Stimulated activated CD4-positive, alpha-beta T cell treated with anti-CD3 and anti-CD28 coated beads, Interleukin-12 subunit alpha, Interleukin-12 subunit beta, amount 100 ng/mL, for 4 hours (primary cell): ENCODE measurements around the gene SAP30BP.
A peak's percentile ranks its signal among the peaks of the same experiment; 100 is the strongest.

Experiments used
- DNase-seq: peaks from one replicate; pipeline ENCODE4 v3.0.0-alpha.2; 2020

SAP30BP gene

DNA sequence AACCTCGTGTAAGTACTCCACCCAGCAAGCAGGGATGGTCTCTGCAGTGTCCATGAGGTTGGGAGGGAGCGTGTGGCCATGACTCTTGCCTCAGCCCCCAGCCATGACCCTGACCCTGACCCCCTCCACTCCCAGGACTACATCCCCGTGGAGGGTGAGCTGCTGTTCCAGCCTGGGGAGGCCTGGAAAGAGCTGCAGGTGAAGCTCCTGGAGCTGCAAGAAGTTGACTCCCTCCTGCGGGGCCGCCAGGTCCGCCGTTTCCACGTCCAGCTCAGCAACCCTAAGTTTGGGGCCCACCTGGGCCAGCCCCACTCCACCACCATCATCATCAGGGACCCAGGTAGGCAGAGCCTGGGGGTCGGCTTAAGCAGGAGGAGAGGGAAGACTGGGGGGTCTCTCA lies 81.6 kb downstream of the SAP30BP start:
- no peak for DNase-seq

GRCh38 chr17:75749545-75750389 lies 82.6 kb downstream of the SAP30BP start:
- DNase-seq, result peak; percentile 93

GRCh38 chr17:75750661-75751423 lies 83.7 kb downstream of the SAP30BP start:
- no peak for DNase-seq

GRCh38 chr17:75751676-75752404 lies 84.7 kb downstream of the SAP30BP start:
- no peak for DNase-seq

- DNase-seq, result no peak
Observed at GRCh38 chr17:75752405-75752709, 85.2 kb downstream of the SAP30BP start.

GRCh38 chr17:75752802-75753513 lies 85.8 kb downstream of the SAP30BP start:
- DNase-seq, result no peak

DNA sequence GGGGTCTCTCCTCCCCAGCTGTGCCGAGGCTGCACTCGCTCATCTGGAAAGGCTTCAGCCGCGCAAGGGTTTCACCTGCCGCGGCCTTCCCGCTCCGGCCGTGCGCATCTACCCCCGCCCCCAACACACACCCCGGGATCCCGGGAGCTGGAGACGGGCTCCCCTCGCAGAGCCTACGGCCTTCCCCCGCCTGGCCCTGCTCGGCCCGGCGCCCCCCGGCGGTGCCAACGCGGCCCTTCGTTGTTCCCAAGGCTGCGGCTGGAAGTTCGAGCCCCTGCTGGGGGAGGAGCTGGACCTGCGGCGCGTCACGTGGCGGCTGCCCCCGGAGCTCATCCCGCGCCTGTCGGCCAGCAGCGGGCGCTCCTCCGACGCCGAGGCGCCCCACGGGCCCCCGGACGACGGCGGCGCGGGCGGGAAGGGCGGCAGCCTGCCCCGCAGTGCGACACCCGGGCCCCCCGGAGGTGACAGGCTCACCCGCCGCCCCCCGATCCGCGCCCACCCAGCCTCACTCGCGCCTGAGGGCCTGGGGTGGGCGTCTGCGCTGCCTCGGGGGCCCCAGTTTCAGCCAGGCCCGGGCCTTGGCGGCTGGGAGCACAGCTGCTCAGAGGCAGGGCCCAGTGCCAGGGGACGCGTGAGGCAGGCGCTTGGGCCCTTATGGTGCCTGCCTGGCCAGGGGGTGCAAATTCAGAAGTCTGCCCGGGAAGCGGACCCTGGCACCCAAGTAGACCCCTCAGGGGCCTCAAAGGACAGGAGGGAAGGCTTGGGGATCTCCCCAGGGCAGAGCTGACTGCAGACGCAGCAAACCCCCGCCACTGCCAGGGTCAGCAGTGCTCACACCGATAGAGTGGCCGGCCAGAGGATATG lies 86.6 kb downstream of the SAP30BP start:
- peak; percentile 73 for DNase-seq

DNA sequence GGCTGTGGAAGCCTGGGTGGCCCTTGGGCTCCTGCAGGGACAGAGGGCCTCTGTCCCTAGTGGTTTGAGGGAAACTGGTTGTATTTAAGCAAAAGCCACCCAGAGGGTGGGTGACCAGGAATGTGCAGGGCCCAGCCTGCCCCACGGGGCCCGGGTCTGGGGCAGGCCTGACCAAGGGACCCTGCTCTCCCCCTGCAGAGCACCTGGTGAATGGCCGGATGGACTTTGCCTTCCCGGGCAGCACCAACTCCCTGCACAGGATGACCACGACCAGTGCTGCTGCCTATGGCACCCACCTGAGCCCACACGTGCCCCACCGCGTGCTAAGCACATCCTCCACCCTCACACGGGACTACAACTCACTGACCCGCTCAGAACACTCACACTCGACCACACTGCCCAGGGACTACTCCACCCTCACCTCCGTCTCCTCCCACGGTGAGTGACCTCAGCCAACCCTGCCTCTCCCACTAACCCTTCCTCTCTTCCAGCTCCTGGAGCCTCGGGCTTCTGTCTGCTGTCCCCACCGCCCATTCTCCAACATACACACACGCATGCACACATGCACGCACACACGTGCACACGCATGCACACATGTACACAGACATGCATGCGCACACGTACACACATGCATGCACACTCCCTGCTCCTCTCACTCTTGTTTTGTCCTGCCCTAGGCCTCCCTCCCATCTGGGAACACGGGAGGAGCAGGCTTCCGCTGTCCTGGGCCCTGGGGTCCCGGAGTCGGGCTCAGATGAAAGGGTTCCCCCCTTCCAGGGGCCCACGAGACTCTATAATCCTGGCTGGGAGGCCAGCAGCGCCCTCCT lies 87.5 kb downstream of the SAP30BP start:
- DNase-seq, result no peak

DNA sequence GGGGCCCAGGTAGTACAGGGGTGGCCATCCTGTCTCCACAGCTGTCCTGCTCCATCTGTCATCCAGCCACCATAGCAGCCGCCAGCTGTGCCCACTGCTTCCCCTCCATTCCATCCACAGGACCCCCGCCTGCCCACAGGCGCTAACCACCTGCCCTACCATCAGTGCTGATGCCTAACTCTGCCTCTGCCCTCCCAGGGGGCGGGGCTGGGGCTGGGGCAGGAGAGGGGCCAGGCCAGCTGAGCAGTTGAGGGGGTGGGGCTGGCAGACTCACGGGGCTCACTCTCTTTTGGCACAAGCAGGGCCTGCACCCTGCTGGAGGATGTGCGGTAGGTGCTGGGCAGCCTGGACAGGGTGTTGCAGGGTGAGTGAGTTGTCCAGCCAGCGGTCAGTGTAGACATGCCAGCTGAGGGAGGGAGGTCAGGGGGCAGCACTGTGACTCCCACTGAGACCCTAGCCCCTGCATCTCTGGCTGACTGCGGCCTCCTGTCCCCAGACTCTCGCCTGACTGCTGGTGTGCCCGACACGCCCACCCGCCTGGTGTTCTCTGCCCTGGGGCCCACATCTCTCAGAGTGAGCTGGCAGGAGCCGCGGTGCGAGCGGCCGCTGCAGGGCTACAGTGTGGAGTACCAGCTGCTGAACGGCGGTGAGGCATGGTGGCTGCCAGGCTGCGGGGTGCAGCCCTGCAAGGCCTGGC lies 88.2 kb downstream of the SAP30BP start:
- DNase-seq, result no peak

- DNase-seq, result no peak
Observed at GRCh38 chr17:75755990-75756389, 88.9 kb downstream of the SAP30BP start.

GRCh38 chr17:75756451-75757085 lies 89.4 kb downstream of the SAP30BP start:
- DNase-seq, result no peak

- DNase-seq, result no peak
Observed at GRCh38 chr17:75757086-75757681, 90.0 kb downstream of the SAP30BP start.
